Natural killer cell (primary cell): ENCODE data around the gene TOMM5. TPM values are rescaled to one million over a fixed set of nuclear protein-coding genes. Genes with fewer than 3 reads are reported as not detected.

ENCODE experiments used
- ATAC-seq, 3 donors: fragments of 150-1000 bp in 2 of 3; fragments of 200-7000 bp in 1 of 3; cut with Tn5 transposase; 1 replicate in 1 of 3; 2 replicates in 2 of 3; pipeline ENCODE4 v1.10.0; 2021; ENCODE audit warnings: mild to moderate bottlenecking in 2 of 3, moderate library complexity in 2 of 3
- DNase-seq, 2 donors: peaks; one replicate each; pipeline versions ENCODE4 v3.0.0 to v3.0.0-alpha.2; 2013 to 2021; ENCODE audit warnings: mixed read lengths in 1 of 2
- H3K27ac ChIP-seq: one replicate; pipeline ENCODE4 v1.5.1; 2013; ENCODE audit warnings: mild to moderate bottlenecking, low read length
- H3K27me3 ChIP-seq: one replicate; pipeline ENCODE4 v1.6.1; 2013; ENCODE audit warnings: low read length; ENCODE audit not compliant: control insufficient read depth, insufficient read depth
- H3K36me3 ChIP-seq: one replicate; pipeline ENCODE4 v1.6.1; 2013; ENCODE audit warnings: low read length; ENCODE audit not compliant: control insufficient read depth, insufficient read depth
- H3K4me1 ChIP-seq: one replicate; pipeline ENCODE4 v1.6.1; 2013; ENCODE audit warnings: low read length; ENCODE audit not compliant: control insufficient read depth, insufficient read depth
- H3K4me3 ChIP-seq: one replicate; pipeline ENCODE4 v1.5.1; 2013; ENCODE audit warnings: low read length
- H3K9me3 ChIP-seq: one replicate; pipeline ENCODE4 v1.6.1; 2013; ENCODE audit warnings: low read length; ENCODE audit not compliant: control insufficient read depth, insufficient read depth
- H3K27ac Mint-ChIP-seq, 2 donors: one replicate each; pipeline ENCODE4 v1.8.0; 2022; ENCODE audit warnings: mild to moderate bottlenecking in 2 of 2, mixed read lengths in 2 of 2, moderate library complexity in 1 of 2
- H3K27me3 Mint-ChIP-seq, 2 donors: one replicate each; pipeline ENCODE4 v1.8.0; 2022; ENCODE audit warnings: low read depth in 2 of 2, mixed read lengths in 2 of 2
- H3K36me3 Mint-ChIP-seq: one replicate; pipeline ENCODE4 v1.8.0; 2022; ENCODE audit warnings: mixed read lengths
- H3K4me1 Mint-ChIP-seq, 2 donors: one replicate each; pipeline ENCODE4 v1.8.0; 2022; ENCODE audit warnings: mixed read lengths in 2 of 2
- H3K4me3 Mint-ChIP-seq: one replicate; pipeline ENCODE4 v1.8.0; 2022; ENCODE audit warnings: mild to moderate bottlenecking, moderate library complexity, mixed read lengths
- H3K9me3 Mint-ChIP-seq, 2 donors: one replicate each; pipeline ENCODE4 v1.8.0; 2022; ENCODE audit warnings: mixed read lengths in 2 of 2
- WGBS: methylation state at CpG from one replicate; pipeline ENCODE4 v1.1.7; 2013; ENCODE audit warnings: missing lambda C conversion rate; ENCODE audit not compliant: insufficient coverage; 5-methylcytosine and 5-hydroxymethylcytosine counted together
- intact Hi-C: fragments of 100-400 bp; cut with micrococcal nuclease; formaldehyde crosslinking; loops from one replicate; pipeline ENCODE4 v1.14.2; 2022
- total RNA-seq, 4 donors: library from RNA; stranded (reverse); fragments of 120-200 nt in 1 of 4; gene quantifications; one replicate each; pipeline versions ENCODE4 v1.2.3 to v1.2.4, GENCODE V29; 2013 to 2022
- TF ChIP-seq, protein P1 (sequence below): fragments of 200-600 bp; IDR thresholded peaks from one replicate; pipeline ENCODE4 v1.8.0; 2022; ENCODE audit warnings: antibody characterized with exemption

TOMM5 gene
- total RNA-seq, 3 donors from 2014 or later (not counting 1 experiment from before 2014, with no cell fraction given): 29.3 to 38.9 (median 36.7) TPM

GRCh38 chr9:37551888-37552287, 40.5 kb downstream of the TOMM5 start:
- Mint-ChIP-seq H3K27me3 (no peaks in the 10 kb centered on the region), H3K9me3 (no peaks in the 10 kb centered on the region), H3K27ac (no peak overlapping the region), H3K36me3 (no peaks in the 10 kb centered on the region), H3K4me3 (no peak overlapping the region), H3K4me1 (no peaks in the 10 kb centered on the region)
- Histone ChIP-seq H3K4me3 (no peak overlapping the region), H3K27ac (no peak overlapping the region), H3K27me3 (no peaks in the 10 kb centered on the region), H3K4me1 (no peaks in the 10 kb centered on the region), H3K9me3 (no peaks in the 10 kb centered on the region), H3K36me3 (no peaks in the 10 kb centered on the region)
- ATAC-seq: no peak
- WGBS: 94% methylated on average over 2 of the region's 2 CpGs
- intact Hi-C loops: no loop called here
- TF ChIP-seq, protein P1, sequence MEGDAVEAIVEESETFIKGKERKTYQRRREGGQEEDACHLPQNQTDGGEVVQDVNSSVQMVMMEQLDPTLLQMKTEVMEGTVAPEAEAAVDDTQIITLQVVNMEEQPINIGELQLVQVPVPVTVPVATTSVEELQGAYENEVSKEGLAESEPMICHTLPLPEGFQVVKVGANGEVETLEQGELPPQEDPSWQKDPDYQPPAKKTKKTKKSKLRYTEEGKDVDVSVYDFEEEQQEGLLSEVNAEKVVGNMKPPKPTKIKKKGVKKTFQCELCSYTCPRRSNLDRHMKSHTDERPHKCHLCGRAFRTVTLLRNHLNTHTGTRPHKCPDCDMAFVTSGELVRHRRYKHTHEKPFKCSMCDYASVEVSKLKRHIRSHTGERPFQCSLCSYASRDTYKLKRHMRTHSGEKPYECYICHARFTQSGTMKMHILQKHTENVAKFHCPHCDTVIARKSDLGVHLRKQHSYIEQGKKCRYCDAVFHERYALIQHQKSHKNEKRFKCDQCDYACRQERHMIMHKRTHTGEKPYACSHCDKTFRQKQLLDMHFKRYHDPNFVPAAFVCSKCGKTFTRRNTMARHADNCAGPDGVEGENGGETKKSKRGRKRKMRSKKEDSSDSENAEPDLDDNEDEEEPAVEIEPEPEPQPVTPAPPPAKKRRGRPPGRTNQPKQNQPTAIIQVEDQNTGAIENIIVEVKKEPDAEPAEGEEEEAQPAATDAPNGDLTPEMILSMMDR: no peak
- no peak for DNase-seq

GRCh38 chr9:37551468-37551867, 40.9 kb downstream of the TOMM5 start:
- TF ChIP-seq, protein P1: no peak
- 95% methylated on average over 3 of the region's 3 CpGs for WGBS

GRCh38 chr9:37550781-37551180, 41.6 kb downstream of the TOMM5 start:
- H3K4me1 Mint-ChIP-seq: no peaks in the 10 kb centered on the region
- H3K4me3 ChIP-seq: no peak overlapping the region
- ATAC-seq (no peak), DNase-seq (no peak)
- H3K27me3 Mint-ChIP-seq: no peaks in the 10 kb centered on the region
- no peaks in the 10 kb centered on the region for H3K9me3 ChIP-seq
- WGBS: 93% methylated on average over 1 of the region's 1 CpG
- no peaks in the 10 kb centered on the region for H3K4me1 ChIP-seq
- no peaks in the 10 kb centered on the region for H3K9me3 Mint-ChIP-seq
- no peaks in the 10 kb centered on the region for H3K27me3 ChIP-seq
- no peak overlapping the region for H3K4me3 Mint-ChIP-seq
- intact Hi-C loops: no loop called here
- no peaks in the 10 kb centered on the region for H3K36me3 ChIP-seq
- H3K27ac ChIP-seq: no peak overlapping the region
- no peaks in the 10 kb centered on the region for H3K36me3 Mint-ChIP-seq
- H3K27ac Mint-ChIP-seq: no peak overlapping the region
- TF ChIP-seq, protein P1: no peak

More at GRCh38 chr9:37551468-37551867, 40.9 kb downstream of the TOMM5 start:
- Mint-ChIP-seq H3K36me3 (no peaks in the 10 kb centered on the region), H3K9me3 (no peaks in the 10 kb centered on the region), H3K27ac (no peak overlapping the region), H3K4me3 (no peak overlapping the region), H3K27me3 (no peaks in the 10 kb centered on the region), H3K4me1 (no peaks in the 10 kb centered on the region)
- ATAC-seq: no peak
- no peak for DNase-seq
- Histone ChIP-seq H3K36me3 (no peaks in the 10 kb centered on the region), H3K4me3 (no peak overlapping the region), H3K4me1 (no peaks in the 10 kb centered on the region), H3K27ac (no peak overlapping the region), H3K27me3 (no peaks in the 10 kb centered on the region), H3K9me3 (no peaks in the 10 kb centered on the region)
- intact Hi-C loops: no loop called here

- ATAC-seq (no peak), DNase-seq (no peak)
- Mint-ChIP-seq H3K4me1 (no peaks in the 10 kb centered on the region), H3K27ac (no peak overlapping the region), H3K4me3 (no peak overlapping the region), H3K36me3 (no peaks in the 10 kb centered on the region), H3K9me3 (no peaks in the 10 kb centered on the region), H3K27me3 (no peaks in the 10 kb centered on the region)
- no peaks in the 10 kb centered on the region for H3K27me3 ChIP-seq
- no peak overlapping the region for H3K4me3 ChIP-seq
- H3K36me3 ChIP-seq: no peaks in the 10 kb centered on the region
- TF ChIP-seq, protein P1: no peak
- H3K4me1 ChIP-seq: no peaks in the 10 kb centered on the region
- no peak overlapping the region for H3K27ac ChIP-seq
- no peaks in the 10 kb centered on the region for H3K9me3 ChIP-seq
- intact Hi-C loops: no loop called here
Measured at GRCh38 chr9:37549527-37549926, 42.9 kb downstream of the TOMM5 start.
